Measurements from ENCODE around the gene SORL1.
"Not testable (repeated sequence)": the region's sequence is repeated elsewhere in the genome, so short reads cannot be mapped to it uniquely, and the experiment has no call there.

Gene SORL1

GRCh38 chr11:121476379-121477032, 24.4 kb downstream of the SORL1 start:
- no peak for DNase-seq

GRCh38 chr11:121478226-121478894, 26.2 kb downstream of the SORL1 start:
- no peak for DNase-seq

DNA sequence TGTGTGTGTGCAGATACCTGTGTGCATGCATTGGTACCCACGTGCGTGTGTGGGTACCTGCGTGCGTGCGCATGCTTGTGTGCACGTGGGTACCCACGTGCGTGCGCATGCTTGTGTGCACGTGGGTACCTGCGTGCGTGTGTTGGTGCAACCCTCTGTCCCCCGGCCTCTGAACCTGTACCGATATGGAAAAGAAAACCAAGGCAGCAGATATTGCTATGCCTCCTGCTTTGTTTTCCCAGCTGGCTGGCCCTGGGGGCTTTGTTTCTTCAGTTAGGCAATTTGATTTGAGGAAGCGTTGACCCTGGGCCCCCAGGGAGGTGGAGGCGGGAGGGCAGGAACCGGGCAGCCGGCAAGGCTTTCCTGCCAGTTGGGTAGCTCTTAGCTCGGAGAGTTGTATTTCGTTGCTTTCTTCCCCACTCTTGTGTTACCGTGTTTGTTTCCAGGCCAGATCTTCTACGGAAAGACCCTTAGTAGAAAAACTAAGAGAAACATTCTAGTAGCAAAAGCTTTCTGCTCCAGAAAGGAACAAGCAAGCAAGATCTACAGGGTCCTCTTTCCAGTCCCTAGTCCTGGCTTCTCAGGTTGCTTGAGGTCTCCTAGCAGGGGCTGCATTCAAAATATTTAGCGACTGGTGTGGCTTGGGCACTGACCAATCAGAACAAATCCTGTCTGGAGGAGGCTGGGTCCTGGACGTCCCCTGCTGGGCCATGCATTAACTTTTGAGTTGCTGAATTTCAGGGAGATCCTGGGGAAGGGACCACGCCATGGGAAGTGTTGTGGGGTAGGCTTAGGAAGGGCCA, 27.0 kb downstream of the SORL1 start:
- peak; percentile 31 for DNase-seq

- DNase-seq: no peak
These were observed 27.7 kb downstream of the SORL1 start for GRCh38 chr11:121479698-121480238.

DNA sequence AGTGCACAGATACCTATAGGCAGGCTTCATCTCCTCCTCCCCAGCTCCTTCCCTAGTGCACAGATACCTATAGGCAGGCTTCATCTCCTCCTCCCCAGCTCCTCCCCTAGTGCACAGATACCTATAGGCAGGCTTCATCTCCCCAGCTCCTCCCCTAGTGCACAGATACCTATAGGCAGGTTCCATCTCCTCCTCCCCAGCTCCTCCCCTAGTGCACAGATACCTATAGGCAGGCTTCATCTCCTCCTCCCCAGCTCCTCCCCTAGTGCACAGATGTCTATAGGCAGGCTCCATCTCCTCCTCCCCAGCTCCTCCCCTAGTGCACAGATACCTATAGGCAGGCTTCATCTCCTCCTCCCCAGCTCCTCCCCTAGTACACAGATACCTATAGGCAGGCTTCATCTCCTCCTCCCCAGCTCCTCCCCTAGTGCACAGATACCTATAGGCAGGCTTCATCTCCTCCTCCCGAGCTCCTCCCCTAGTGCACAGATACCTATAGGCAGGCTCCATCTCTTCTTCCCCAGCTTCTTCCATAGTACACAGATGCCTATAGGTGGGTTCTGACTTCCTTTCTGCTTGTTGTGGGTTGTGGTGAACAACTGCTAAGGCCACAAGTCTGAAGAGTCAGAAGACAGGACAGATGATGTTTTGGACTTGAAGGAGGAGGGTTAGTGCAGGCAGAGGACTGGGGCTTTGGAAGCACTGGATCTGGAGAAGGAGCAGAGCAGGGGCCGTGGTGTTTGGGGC, 29.5 kb downstream of the SORL1 start:
- not testable (repeated sequence) for DNase-seq

- DNase-seq: no peak
These were observed 30.4 kb downstream of the SORL1 start for GRCh38 chr11:121482231-121483129.

DNA sequence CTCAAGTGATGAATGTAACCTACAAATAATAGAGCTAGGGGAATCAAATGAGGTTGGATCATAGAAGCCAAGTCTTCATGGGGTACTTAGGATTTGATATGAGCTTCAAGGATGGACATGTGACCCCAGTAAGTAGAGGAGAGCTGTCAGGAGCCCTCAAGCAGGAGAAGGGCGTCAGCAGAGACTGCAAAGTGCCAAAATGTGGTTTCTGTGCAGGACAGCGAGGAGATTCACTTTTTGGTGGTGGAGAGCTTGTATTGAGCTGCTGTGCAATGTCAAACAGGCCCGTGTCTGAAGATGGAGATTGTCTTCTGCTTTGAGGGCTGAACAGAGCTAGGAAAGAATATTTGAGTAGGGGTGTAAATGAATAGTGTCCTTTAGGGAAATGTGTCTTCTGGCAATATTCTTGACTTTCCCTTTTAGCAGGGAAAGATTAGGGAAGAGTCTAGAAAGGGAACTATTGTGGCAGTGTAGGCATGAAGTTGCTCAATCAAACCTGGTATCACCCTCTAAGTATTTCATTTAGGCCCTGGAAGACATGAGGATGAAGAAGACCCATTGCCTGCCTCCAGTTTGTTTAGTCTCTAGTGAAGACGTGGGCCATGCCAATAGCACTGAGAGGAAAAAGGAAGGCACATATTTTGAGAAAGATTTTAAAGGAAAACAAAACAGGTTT, 31.8 kb downstream of the SORL1 start:
- no peak for DNase-seq

DNA sequence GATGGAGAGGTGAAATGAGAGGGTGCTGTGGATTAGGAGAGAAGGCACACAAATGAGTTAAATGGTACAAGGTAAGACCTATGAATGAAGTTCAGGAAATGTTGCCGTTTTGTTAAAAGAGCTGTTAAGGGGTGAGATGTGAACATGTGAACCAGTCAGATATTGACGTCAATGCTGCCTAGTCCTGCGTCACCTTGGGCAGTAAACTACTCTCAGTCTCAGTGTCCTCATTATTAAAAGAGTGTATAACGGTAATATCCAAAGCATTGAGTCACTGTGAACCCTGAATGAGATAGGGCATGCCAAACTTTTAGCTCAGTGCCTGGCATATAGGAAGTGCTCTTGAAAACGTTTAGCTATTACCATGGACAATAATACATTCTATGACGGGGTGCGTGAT, 33.1 kb downstream of the SORL1 start:
- no peak for DNase-seq

GRCh38 chr11:121486054-121486453, 33.9 kb downstream of the SORL1 start:
- no peak for DNase-seq

DNA sequence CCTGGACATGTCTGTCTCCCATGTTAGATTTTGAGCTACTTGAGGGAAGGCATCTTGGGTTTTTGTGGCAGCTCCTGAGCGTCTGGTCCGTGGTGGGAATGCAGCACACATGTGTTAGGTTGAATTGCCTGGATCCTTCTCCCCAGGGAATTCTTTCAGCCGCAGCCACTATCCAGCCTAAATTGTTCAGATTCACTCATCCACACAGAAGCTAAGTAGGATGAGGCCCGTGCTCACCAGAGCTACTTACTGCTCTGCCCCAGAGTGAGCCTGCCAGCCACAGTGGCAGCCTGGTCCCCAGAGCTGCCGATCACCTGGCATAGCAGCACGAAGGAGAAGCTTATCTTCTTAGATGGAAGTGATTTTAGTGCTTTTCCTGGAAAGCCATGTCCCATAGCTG, 35.1 kb downstream of the SORL1 start:
- no peak for DNase-seq

DNA sequence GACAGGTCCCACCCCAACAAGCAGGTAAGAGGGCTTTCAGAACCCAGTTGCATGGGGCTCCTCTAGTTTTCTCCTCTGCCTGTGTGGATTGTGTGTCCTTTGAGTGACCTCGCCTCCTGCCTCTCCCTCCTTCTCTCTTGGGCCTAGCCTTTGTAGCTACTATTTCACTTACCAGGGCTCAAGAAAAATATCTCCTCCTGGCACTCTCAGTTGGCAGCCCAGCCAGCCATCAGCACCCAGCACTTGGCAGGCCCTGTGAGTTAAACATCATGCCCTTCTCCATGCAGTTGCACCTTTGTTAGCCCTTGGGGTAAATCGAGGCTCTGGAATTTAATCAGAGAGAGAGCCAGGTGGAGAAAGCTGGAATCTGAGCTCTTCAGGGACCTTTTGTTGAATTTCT, 36.1 kb downstream of the SORL1 start:
- DNase-seq: no peak

DNA sequence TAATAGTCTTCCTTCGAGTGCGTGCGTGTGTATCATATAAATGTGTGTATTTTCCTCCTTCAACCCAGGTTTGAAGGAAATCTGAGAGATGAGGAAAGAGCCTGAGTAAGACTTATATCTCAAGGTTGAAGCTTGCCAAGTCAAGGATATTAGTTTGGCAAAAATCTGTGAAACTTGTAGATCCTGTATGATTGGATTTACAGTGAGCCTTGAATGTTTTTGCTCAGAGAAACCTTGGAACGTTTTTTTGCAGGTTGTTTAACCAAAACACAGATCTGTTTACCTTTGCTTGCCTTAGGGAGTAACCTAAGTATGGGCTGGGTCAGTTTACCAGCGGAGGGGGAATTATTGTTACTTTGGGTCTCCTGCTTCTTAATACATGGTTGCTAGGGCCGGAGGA, 36.5 kb downstream of the SORL1 start:
- no peak for DNase-seq

DNA sequence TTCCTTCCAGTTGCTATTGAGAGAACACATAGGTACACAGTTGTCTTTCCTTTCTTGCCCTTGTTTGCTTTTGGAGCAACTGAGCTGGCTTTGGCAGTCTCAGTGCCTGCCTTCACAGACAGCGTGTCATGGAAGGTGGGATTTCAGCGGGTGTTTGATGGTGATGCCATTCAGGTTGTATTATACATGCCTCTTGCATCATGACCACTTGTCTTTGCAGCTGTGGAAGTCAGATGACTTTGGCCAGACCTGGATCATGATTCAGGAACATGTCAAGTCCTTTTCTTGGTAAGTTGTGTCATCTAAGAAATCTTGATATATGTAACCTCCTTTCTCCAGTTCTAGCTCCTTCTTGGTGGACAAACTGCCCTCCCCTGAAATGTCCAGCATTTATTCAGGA, 37.7 kb downstream of the SORL1 start:
- no peak for DNase-seq

DNA sequence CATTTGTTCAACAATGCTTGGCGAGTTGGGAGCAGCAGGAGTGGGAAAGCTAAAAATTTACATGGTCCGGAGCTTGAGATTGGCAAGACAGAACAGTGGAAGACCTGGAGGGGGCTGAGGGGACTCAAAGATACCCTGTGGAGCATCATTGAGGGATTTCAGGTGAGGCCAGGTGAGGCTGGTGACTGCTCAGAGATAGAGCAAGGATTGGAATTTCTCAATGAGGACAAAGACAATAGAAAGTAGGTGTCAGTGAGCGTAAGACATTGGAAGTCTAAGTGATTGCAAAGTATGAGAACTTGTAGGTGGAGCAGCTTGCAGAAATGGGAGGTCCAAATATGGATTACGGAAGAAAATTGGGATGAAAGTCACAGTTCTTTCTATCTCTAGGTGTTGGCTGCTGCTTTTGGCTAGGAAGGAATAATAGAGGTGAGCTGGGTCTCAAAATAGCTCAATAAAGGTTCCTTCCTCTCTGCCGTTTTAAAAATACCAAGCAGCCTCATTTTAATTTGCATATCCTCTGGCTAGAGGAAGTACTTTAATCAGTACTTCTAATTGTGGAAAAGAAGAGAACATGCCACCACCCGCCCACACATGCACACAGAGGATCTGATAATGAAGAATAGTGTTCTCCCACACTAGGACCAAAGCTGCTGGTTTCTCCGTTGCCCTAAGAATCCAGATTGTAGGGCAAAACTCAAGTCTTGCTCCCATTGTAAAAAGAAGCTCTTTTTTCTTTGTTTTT, 42.4 kb downstream of the SORL1 start:
- DNase-seq: no peak

DNA sequence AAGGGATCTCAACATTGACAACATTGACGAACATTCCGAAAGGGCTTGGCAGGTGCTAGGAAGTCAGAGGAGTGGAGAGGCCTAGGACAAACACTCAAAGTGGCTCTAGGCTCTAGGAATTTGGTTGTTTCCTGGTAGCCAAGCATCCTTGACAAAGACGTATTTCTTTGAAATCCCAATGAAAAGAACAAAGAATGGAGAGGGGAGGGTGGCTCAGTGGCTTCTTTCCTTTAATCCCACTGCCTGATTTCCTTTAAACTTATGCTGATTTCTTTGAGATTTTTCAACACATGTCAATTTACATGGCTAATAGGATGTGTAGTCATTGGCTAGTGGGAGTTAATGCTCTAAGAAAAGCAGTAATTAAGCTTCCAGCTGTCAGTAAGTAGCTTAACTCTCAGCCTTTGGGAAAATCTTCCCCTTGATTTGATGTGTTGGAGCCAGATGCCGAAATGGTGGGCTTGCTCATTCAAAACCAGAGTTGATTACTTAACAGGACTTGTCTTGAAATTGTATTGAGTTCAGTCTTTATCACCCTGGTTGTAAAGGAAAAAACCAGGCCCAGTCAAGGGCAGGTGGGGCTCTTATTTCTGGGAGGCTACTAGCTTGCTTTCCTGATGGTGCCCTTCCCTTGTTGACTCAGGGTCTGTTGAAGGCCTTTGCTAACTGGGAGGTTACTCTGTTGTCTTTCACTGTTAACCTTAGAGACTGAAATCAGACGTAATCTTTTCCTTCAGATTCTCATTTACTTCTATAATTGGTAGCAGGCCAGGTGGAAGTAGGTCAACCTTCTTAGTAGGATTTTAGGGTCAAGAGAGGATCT, 45.3 kb downstream of the SORL1 start:
- DNase-seq: no peak

GRCh38 chr11:121499405-121499804, 47.3 kb downstream of the SORL1 start:
- DNase-seq: no peak

DNA sequence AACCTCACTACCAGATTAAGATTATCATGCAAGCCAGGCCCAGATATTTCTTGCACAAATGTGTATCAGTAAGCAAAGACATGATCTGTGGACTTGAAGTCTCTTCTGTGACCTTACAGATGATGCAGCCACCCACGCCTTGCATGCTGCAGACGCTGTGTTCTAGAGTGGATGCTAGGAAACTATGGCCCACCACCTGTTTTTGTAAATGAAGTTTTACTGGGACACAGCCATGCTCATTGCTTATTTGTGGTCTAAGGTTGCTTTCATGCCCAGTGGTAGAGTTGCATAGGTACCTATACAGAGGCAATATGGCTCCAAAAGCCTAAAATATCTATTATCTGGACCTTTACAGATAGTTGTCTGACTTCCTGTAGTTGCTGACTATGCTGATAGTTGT, 48.2 kb downstream of the SORL1 start:
- DNase-seq: no peak

DNA sequence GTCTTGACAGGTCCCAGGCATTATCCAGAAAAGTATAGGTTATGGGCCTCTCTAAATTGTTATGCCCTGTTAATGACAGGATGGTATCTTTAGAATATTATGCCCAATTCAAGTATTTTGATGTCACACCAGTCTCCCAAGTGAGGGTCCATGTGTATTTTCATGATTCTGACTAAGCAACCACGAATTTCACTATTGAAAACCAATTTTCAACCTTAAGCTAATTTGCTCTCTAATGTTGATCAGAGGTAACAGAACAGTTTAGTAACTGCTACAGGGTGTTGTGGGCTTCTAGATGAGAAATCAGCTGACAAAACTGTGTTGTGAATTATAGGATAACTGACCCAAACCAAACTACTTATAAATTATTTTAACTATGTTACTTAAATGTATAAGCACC, 48.6 kb downstream of the SORL1 start:
- no peak for DNase-seq

DNA sequence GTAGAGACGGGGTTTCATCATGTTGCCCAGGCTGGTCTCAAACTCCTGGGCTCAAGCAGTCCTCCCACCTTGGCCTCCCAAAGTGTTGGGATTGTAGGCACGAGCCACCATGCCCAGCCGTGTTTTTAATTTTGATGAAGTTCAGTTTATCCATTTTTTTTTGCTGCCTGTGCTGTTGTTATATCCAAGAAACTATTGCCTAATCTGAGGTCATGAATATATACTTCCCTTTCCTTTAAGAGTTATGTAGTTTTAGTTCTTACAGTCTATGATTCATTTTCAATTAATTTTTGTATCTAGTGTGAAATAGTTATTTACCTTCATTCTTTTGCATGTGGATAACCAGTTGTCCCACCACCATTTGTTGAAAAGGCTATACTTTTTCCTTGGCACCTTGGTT, 50.9 kb downstream of the SORL1 start:
- no peak for DNase-seq

DNA sequence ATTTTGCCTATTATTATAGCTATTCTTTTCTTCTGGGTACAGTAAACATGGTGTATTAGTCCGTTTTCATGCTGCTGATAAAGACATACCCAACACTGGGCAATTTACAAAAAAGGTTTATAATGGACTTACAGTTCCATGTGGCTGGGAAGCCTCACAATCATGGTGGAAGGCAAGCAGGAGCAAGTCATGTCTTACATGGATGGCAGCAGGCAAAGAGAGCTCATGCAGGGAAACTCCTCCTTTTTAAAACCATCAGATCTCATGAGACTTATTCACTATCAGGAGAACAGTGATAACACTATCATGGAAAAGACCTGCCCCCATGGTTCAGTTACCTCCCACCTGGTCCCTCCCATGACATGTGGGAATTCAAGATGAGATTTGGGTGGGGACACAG, 54.1 kb downstream of the SORL1 start:
- DNase-seq: not testable (repeated sequence)
